ENCODE measurements around the gene ACTL10.

- TF ChIP-seq SP1 (CRISPR knock-in tag; conservative IDR thresholded peaks at IDR 0.05) (no peak), JAZF1 (CRISPR knock-in tag; IDR thresholded peaks at IDR 0.05) (no peak), FOXK1 (CRISPR knock-in tag; IDR thresholded peaks at IDR 0.05) (no peak), ATF1 (CRISPR knock-in tag; IDR thresholded peaks at IDR 0.05) (no peak), ATF2 (CRISPR knock-in tag; IDR thresholded peaks at IDR 0.05; ENCODE audit: borderline replicate concordance, low read depth) (no peak), E2F5 (CRISPR knock-in tag; IDR thresholded peaks at IDR 0.05) (no peak), MAX (CRISPR knock-in tag; IDR thresholded peaks at IDR 0.05) (no peak), ESRRA (CRISPR knock-in tag; IDR thresholded peaks at IDR 0.05; ENCODE audit: borderline replicate concordance) (no peak), PREB (CRISPR knock-in tag; IDR thresholded peaks at IDR 0.05; ENCODE audit: borderline replicate concordance) (no peak)
- TF ChIP-seq, protein P1, sequence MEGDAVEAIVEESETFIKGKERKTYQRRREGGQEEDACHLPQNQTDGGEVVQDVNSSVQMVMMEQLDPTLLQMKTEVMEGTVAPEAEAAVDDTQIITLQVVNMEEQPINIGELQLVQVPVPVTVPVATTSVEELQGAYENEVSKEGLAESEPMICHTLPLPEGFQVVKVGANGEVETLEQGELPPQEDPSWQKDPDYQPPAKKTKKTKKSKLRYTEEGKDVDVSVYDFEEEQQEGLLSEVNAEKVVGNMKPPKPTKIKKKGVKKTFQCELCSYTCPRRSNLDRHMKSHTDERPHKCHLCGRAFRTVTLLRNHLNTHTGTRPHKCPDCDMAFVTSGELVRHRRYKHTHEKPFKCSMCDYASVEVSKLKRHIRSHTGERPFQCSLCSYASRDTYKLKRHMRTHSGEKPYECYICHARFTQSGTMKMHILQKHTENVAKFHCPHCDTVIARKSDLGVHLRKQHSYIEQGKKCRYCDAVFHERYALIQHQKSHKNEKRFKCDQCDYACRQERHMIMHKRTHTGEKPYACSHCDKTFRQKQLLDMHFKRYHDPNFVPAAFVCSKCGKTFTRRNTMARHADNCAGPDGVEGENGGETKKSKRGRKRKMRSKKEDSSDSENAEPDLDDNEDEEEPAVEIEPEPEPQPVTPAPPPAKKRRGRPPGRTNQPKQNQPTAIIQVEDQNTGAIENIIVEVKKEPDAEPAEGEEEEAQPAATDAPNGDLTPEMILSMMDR (IDR thresholded peaks at IDR 0.05): no peak
- TF ChIP-seq, protein P2, sequence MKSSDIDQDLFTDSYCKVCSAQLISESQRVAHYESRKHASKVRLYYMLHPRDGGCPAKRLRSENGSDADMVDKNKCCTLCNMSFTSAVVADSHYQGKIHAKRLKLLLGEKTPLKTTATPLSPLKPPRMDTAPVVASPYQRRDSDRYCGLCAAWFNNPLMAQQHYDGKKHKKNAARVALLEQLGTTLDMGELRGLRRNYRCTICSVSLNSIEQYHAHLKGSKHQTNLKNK (CRISPR knock-in tag; IDR thresholded peaks at IDR 0.05): no peak
Measured at GRCh38 chr20:33648396-33649004, 18.2 kb upstream of the ACTL10 start.

Measured in WTC11 (cell line).